ENCODE data around the gene TOX3. TPM values are rescaled to one million over a fixed set of nuclear protein-coding genes. Genes with fewer than 3 reads are reported as not detected.
A peak's percentile ranks its signal among the peaks of the same experiment; 100 is the strongest.

The TOX3 gene
- total and polyA plus RNA-seq, 2 of the 13 experiments (the other 11 are each of a cell fraction or from before 2014, with no cell fraction given), result 14.5 to 98.6 TPM

GRCh38 chr16:52561910-52562741, 15.2 kb upstream of the TOX3 start (continued):
- no peak for TF ChIP-seq MYNN (CRISPR knock-in tag; IDR thresholded peaks at IDR 0.05; ENCODE audit: low read depth)
- no peak for TF ChIP-seq KDM5A (IDR thresholded peaks at IDR 0.05; ENCODE audit: borderline replicate concordance, low read length)
- TF ChIP-seq ZBTB14 (CRISPR knock-in tag; IDR thresholded peaks at IDR 0.05), result no peak
- TF ChIP-seq NFYB (CRISPR knock-in tag; IDR thresholded peaks at IDR 0.05), result no peak
- peak; percentile 70 for TF ChIP-seq ZNF761 (CRISPR knock-in tag; conservative IDR thresholded peaks at IDR 0.05)
- TF ChIP-seq FOXA1 (IDR thresholded peaks at IDR 0.05), result peak; percentile 81
- peak; percentile 96 for TF ChIP-seq FOXA1 (CRISPR knock-in tag; IDR thresholded peaks at IDR 0.05)
- no peak for TF ChIP-seq DZIP1 (CRISPR knock-in tag; IDR thresholded peaks at IDR 0.05)
- no peak for TF ChIP-seq ZNF138 (CRISPR knock-in tag; IDR thresholded peaks at IDR 0.05; ENCODE audit: low read depth)
- no peak; the same call in 1 of the 2 replicates for TF ChIP-seq ZNF33B (CRISPR knock-in tag; IDR thresholded peaks at IDR 0.05)
- no peak; the same call in 1 of the 2 replicates for TF ChIP-seq ZNF34 (CRISPR knock-in tag; IDR thresholded peaks at IDR 0.05; ENCODE audit: borderline replicate concordance)
- TF ChIP-seq ZUFSP (CRISPR knock-in tag; IDR thresholded peaks at IDR 0.05; ENCODE audit: borderline replicate concordance), result no peak
- no peak for TF ChIP-seq TOPORS (CRISPR knock-in tag; IDR thresholded peaks at IDR 0.05)
- TF ChIP-seq NCOA2 (CRISPR knock-in tag; IDR thresholded peaks at IDR 0.05), result peak; percentile 43; the same call in 1 of the 2 replicates
- TF ChIP-seq ZNF609 (CRISPR knock-in tag; IDR thresholded peaks at IDR 0.05; ENCODE audit: borderline replicate concordance), result peak; percentile 94
- TF ChIP-seq ZBTB8A (CRISPR knock-in tag; IDR thresholded peaks at IDR 0.05; ENCODE audit: borderline replicate concordance, low read depth), result no peak
- no peak for TF ChIP-seq GPBP1L1 (CRISPR knock-in tag; IDR thresholded peaks at IDR 0.05)
